AG09309 (cell line): Measurements from ENCODE around the gene ANKRD33B.
"Not testable (repeated sequence)": the region's sequence is repeated elsewhere in the genome, so short reads cannot be mapped to it uniquely, and the experiment has no call there.

ENCODE experiments used
- DNase-seq: peaks from one replicate; pipeline ENCODE4 v3.0.0-alpha.2; 2010; ENCODE audit warnings: low read depth
- H3K4me3 ChIP-seq: 2 replicates; pipeline ENCODE4 v1.5.1; 2011; ENCODE audit warnings: mild to moderate bottlenecking, low read depth, low read length, moderate library complexity; ENCODE audit not compliant: control insufficient read depth
- CTCF ChIP-seq: IDR thresholded peaks from 2 replicates; pipeline ENCODE4 v1.5.1; 2011; ENCODE audit warnings: mild to moderate bottlenecking, low read depth, low read length, inconsistent platforms; ENCODE audit not compliant: insufficient read depth, control insufficient read depth; ENCODE audit errors: missing control alignments

Gene ANKRD33B

GRCh38 chr5:10635257-10635866, 71.5 kb downstream of the ANKRD33B start:
- no peak for TF ChIP-seq CTCF
- no peak for DNase-seq
- no peak overlapping the region for H3K4me3 ChIP-seq

GRCh38 chr5:10635867-10636350, 72.0 kb downstream of the ANKRD33B start:
- no peak overlapping the region for H3K4me3 ChIP-seq
- no peak for DNase-seq
- no peak for TF ChIP-seq CTCF

- no peak overlapping the region for H3K4me3 ChIP-seq
- no peak for DNase-seq
- no peak for TF ChIP-seq CTCF
Measured at GRCh38 chr5:10636363-10637142, 72.7 kb downstream of the ANKRD33B start.

- no peak for DNase-seq
- TF ChIP-seq CTCF: no peak
- no peak overlapping the region for H3K4me3 ChIP-seq
Measured at GRCh38 chr5:10637944-10638343, 74.1 kb downstream of the ANKRD33B start.

- H3K4me3 ChIP-seq, DNase-seq: not testable (repeated sequence)
Measured at GRCh38 chr5:10638723-10639122, 74.9 kb downstream of the ANKRD33B start.

- DNase-seq: no peak
- H3K4me3 ChIP-seq: no peak overlapping the region
- TF ChIP-seq CTCF: no peak
Measured at GRCh38 chr5:10639846-10640368, 76.0 kb downstream of the ANKRD33B start.

- DNase-seq: no peak
- H3K4me3 ChIP-seq: no peak overlapping the region
- TF ChIP-seq CTCF: no peak
Measured at GRCh38 chr5:10642367-10642766, 78.5 kb downstream of the ANKRD33B start.
